ENCODE results near the gene TRMT112. TPM values are rescaled to one million over a fixed set of nuclear protein-coding genes. Genes with fewer than 3 reads are reported as not detected.

The TRMT112 gene
- total RNA-seq, 1 experiment from 2014 or later = 328 TPM

DNA sequence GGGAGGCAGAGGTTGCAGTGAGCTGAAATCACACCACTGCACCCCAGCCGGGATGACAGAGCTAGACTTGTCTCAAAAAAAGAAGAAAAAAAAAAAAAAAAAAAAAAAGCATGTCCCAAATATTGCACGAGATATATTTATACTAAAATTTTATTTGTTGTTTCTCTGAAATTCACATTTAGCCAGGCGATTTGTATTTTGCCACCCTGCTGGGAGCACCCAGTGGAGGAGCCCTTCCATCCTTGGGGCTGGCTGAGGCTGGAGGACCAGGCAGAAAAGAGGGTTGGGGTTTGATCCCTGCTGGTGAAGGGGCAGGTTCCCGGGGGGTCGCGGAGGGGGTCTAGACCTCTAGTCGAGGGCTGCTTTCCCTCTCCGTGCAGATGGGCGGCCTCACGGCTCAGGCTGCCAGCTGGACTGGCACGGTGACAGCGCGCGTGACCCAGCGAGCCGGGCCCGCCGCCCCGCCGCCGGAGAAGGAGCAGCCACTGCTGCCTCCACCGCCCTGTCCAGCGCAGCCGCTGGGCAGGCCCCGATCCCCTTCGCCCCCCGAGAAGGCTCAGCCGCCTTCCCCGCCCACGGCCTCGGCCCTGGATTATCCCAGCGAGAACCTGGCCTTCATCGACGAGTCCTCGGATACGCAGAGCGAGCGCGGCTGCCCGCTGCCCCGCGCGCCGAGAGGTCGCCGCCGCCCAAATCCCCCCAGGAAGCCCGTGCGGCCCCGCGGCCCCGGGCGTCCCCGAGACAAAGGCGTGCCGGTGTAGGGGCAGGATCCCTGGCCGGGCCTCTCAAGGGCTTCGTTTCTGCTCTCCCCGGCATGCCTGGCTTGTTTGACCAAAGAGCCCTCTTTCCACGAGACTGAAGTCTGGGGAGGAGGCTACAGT lies 18.2 kb downstream of the TRMT112 start:
- Histone ChIP-seq H3K27ac (ENCODE audit: low read depth, low read length) (no peak overlapping the region), H3K9ac (ENCODE audit: low read length) (no peak overlapping the region), H3K4me2 (ENCODE audit: low read length) (no peak overlapping the region), H3K9me3 (ENCODE audit: control insufficient read depth in 1 of 2, insufficient read depth in 1 of 2, low read depth in 1 of 2, low read length in 2 of 2) (no peaks in the 10 kb centered on the region), H3K4me3 (replicated peaks in 1 of 2; ENCODE audit: low read depth in 1 of 2, low read length in 2 of 2) (no peak overlapping the region), H2AFZ (ENCODE audit: low read depth, low read length, poor library complexity, severe bottlenecking) (no peak overlapping the region), H3K36me3 (ENCODE audit: control insufficient read depth in 1 of 2, insufficient read depth in 2 of 2, low read length in 2 of 2) (no peaks in the 10 kb centered on the region), H3K79me2 (ENCODE audit: insufficient read depth, low read length) (no peaks in the 10 kb centered on the region), H3K4me1 (ENCODE audit: control insufficient read depth in 1 of 2, insufficient read depth in 2 of 2, low read length in 2 of 2) (peaks cover 6 to 40% of the 10 kb centered on the region in 2 experiments; a peak in 3 of 4 replicates), H3K9me2 (ENCODE audit: insufficient read depth) (no peaks in the 10 kb centered on the region), H4K20me1 (ENCODE audit: insufficient read depth) (no peaks in the 10 kb centered on the region), H3K27me3 (ENCODE audit: insufficient read depth, low read length) (no peaks in the 10 kb centered on the region)
- ChIA-PET CTCF (no interaction called here), POLR2A (no interaction called here), RAD21 (ENCODE audit: low non-redundant PET in 1 of 2, low total read pairs in 2 of 2, uncharacterized antibody in 2 of 2, unreplicated experiment in 2 of 2) (no interaction called here)
- TF ChIP-seq YY1 (IDR thresholded peaks at IDR 0.05; ENCODE audit: extremely low read depth, insufficient replicate concordance, low read depth, low read length) (no peak), CEBPB (IDR thresholded peaks at IDR 0.05; ENCODE audit: low read depth) (no peak), POLR2AphosphoS5 (IDR thresholded peaks at IDR 0.05; ENCODE audit: low read depth, low read length) (no peak), EZH2 (IDR thresholded peaks at IDR 0.05) (no peak), SP1 (IDR thresholded peaks at IDR 0.05; ENCODE audit: low read depth) (no peak)
- BruUV-seq (replicated peaks) = no TSS peak
- DNase-seq (ENCODE audit: low read depth, low spot score) = no peak
- intact Hi-C loops (cut with micrococcal nuclease) = no loop called here
- ATAC-seq = no peak

DNA sequence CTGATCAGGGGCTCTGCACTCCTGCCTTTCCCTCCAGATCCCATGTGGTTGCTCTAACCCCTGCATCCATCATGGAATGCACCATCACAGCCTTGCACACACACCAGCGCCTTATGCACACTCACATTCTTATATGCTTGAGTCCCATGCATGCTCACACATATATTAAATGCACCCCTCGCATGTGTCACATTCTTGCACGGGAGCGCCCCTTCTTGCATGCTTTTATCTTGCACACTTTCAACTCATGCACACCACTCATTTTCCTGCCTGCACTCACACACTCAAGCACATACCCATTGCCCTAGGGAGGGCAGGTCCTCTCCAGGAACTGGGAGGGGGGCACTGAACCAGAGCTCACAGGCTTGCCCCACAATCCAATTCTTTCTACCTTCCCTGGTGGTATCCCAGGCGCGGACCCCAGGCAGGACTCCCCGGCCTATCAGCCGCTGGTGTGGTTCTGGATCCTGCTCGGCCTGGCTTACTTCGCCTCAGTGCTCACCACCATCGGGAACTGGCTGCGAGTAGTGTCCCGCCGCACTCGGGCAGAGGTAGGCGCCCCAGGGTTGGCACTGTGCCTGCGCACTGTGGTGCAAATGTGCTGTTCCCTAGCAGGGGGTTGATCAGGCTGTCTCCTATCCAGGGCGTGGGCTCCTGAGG lies 19.5 kb downstream of the TRMT112 start:
- Histone ChIP-seq H4K20me1 (ENCODE audit: insufficient read depth) (no peaks in the 10 kb centered on the region), H3K4me2 (ENCODE audit: low read length) (no peak overlapping the region), H3K4me3 (replicated peaks in 1 of 2; ENCODE audit: low read depth in 1 of 2, low read length in 2 of 2) (no peak overlapping the region), H3K9me3 (ENCODE audit: control insufficient read depth in 1 of 2, insufficient read depth in 1 of 2, low read depth in 1 of 2, low read length in 2 of 2) (no peaks in the 10 kb centered on the region), H3K27ac (ENCODE audit: low read depth, low read length) (no peak overlapping the region), H2AFZ (ENCODE audit: low read depth, low read length, poor library complexity, severe bottlenecking) (no peak overlapping the region), H3K4me1 (ENCODE audit: control insufficient read depth in 1 of 2, insufficient read depth in 2 of 2, low read length in 2 of 2) (peaks cover 0 to 26% of the 10 kb centered on the region in 2 experiments; a peak in 2 of 4 replicates), H3K79me2 (ENCODE audit: insufficient read depth, low read length) (no peaks in the 10 kb centered on the region), H3K9me2 (ENCODE audit: insufficient read depth) (no peaks in the 10 kb centered on the region), H3K9ac (ENCODE audit: low read length) (no peak overlapping the region), H3K36me3 (ENCODE audit: control insufficient read depth in 1 of 2, insufficient read depth in 2 of 2, low read length in 2 of 2) (no peaks in the 10 kb centered on the region), H3K27me3 (ENCODE audit: insufficient read depth, low read length) (no peaks in the 10 kb centered on the region)
- ATAC-seq (no peak), DNase-seq (ENCODE audit: low read depth, low spot score) (no peak)
- ChIA-PET RAD21 (ENCODE audit: low non-redundant PET in 1 of 2, low total read pairs in 2 of 2, uncharacterized antibody in 2 of 2, unreplicated experiment in 2 of 2) (no interaction called here), POLR2A (no interaction called here), CTCF (no interaction called here)
- BruUV-seq (replicated peaks) = no TSS peak
- intact Hi-C loops (cut with micrococcal nuclease) = no loop called here
- no peak for TF ChIP-seq ZNF274 (IDR thresholded peaks at IDR 0.05; ENCODE audit: low read depth, low read length)
- no peak for TF ChIP-seq FOSL1 (IDR thresholded peaks at IDR 0.05; ENCODE audit: low read depth)
- TF ChIP-seq POLR2A (IDR thresholded peaks at IDR 0.05; ENCODE audit: borderline replicate concordance, extremely low read depth, insufficient read depth, insufficient read length) = no peak
- TF ChIP-seq YY1 (IDR thresholded peaks at IDR 0.05; ENCODE audit: extremely low read depth, insufficient replicate concordance, low read depth, low read length) = no peak
- TF ChIP-seq, protein P1, sequence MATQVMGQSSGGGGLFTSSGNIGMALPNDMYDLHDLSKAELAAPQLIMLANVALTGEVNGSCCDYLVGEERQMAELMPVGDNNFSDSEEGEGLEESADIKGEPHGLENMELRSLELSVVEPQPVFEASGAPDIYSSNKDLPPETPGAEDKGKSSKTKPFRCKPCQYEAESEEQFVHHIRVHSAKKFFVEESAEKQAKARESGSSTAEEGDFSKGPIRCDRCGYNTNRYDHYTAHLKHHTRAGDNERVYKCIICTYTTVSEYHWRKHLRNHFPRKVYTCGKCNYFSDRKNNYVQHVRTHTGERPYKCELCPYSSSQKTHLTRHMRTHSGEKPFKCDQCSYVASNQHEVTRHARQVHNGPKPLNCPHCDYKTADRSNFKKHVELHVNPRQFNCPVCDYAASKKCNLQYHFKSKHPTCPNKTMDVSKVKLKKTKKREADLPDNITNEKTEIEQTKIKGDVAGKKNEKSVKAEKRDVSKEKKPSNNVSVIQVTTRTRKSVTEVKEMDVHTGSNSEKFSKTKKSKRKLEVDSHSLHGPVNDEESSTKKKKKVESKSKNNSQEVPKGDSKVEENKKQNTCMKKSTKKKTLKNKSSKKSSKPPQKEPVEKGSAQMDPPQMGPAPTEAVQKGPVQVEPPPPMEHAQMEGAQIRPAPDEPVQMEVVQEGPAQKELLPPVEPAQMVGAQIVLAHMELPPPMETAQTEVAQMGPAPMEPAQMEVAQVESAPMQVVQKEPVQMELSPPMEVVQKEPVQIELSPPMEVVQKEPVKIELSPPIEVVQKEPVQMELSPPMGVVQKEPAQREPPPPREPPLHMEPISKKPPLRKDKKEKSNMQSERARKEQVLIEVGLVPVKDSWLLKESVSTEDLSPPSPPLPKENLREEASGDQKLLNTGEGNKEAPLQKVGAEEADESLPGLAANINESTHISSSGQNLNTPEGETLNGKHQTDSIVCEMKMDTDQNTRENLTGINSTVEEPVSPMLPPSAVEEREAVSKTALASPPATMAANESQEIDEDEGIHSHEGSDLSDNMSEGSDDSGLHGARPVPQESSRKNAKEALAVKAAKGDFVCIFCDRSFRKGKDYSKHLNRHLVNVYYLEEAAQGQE (IDR thresholded peaks at IDR 0.05; ENCODE audit: low read depth) = no peak
- TF ChIP-seq, protein P2, sequence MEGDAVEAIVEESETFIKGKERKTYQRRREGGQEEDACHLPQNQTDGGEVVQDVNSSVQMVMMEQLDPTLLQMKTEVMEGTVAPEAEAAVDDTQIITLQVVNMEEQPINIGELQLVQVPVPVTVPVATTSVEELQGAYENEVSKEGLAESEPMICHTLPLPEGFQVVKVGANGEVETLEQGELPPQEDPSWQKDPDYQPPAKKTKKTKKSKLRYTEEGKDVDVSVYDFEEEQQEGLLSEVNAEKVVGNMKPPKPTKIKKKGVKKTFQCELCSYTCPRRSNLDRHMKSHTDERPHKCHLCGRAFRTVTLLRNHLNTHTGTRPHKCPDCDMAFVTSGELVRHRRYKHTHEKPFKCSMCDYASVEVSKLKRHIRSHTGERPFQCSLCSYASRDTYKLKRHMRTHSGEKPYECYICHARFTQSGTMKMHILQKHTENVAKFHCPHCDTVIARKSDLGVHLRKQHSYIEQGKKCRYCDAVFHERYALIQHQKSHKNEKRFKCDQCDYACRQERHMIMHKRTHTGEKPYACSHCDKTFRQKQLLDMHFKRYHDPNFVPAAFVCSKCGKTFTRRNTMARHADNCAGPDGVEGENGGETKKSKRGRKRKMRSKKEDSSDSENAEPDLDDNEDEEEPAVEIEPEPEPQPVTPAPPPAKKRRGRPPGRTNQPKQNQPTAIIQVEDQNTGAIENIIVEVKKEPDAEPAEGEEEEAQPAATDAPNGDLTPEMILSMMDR (IDR thresholded peaks at IDR 0.05 in 2 of 3, conservative IDR thresholded peaks at IDR 0.05 in 1 of 3; ENCODE audit: borderline replicate concordance in 1 of 3, insufficient read depth in 1 of 3, low read depth in 2 of 3, low read length in 2 of 3) = no peak

All from HCT116 (cell line).